Right cardiac atrium (tissue), 5 donors: ENCODE measurements around the gene DHX57. TPM values are rescaled to one million over a fixed set of nuclear protein-coding genes. Genes with fewer than 3 reads are reported as not detected.

Experiments used
- ATAC-seq, 2 donors: fragments of 200-7000 bp; cut with Tn5 transposase; one replicate each; pipeline versions ENCODE4 v1.8.0 to v1.9.1; 2020; ENCODE audit warnings: moderate library complexity in 2 of 2, mild to moderate bottlenecking in 1 of 2
- DNase-seq, 3 donors: peaks; one replicate each; pipeline ENCODE4 v3.0.0-alpha.2; 2020
- H3K27ac ChIP-seq: one replicate; pipeline ENCODE4 v1.5.1; 2013; ENCODE audit warnings: mild to moderate bottlenecking, low read length, control low read depth, moderate library complexity
- H3K27me3 ChIP-seq: one replicate; pipeline ENCODE4 v1.6.1; 2013; ENCODE audit not compliant: control insufficient read depth, insufficient read depth
- H3K4me1 ChIP-seq: one replicate; pipeline ENCODE4 v1.6.1; 2013; ENCODE audit warnings: low read length; ENCODE audit not compliant: control insufficient read depth, insufficient read depth
- H3K4me3 ChIP-seq: one replicate; pipeline ENCODE4 v1.5.1; 2013; ENCODE audit warnings: low read length, control low read depth
- H3K9me3 ChIP-seq: one replicate; pipeline ENCODE4 v1.6.1; 2013; ENCODE audit warnings: low read length; ENCODE audit not compliant: control insufficient read depth
- WGBS: extraction: QIAGEN DNeasy Blood & Tissue Kit; methylation state at CpG from one replicate; pipeline ENCODE4 v1.1.7; 2013; 5-methylcytosine and 5-hydroxymethylcytosine counted together
- intact Hi-C, 4 donors: fragments of 100-400 bp; cut with DNase I; formaldehyde crosslinking; loops; one replicate each; pipeline versions ENCODE4 v1.11.0 to v1.14.0; 2022 to 2023
- polyA plus RNA-seq: library from polyadenylated mRNA; stranded (reverse); fragments of 200-250 nt; gene quantifications from one replicate; pipeline ENCODE4 v1.2.3, GENCODE V29; 2013
- total RNA-seq, 4 donors: library from RNA; stranded (reverse); fragmentation: NEBNext Ultra II Directional; extraction: Animal tissue kit (Norgen Biotek cat#: 25700); gene quantifications; one replicate each; pipeline ENCODE4 v1.2.1, GENCODE V29; 2021
- donor health status: healthy with polysubstance abuse.
- donor health status: DM: no; HTN: yes; CAD: no.
- donor health status: DM: no; HTN: no; CAD: no.
- donor health status: DM: no; HTN: yes; CAD: no; lungs with severe emphysema.
- donor health status: DM: yes; HTN: yes; CAD: no.

DHX57 gene
- total and polyA plus RNA-seq, 5 donors = 6.0 to 10.9 (median 8.6) TPM

- intact Hi-C loops = no loop called here
- no peaks in the 10 kb centered on the region for H3K27me3 ChIP-seq
- no peaks in the 10 kb centered on the region for H3K4me1 ChIP-seq
- ATAC-seq = no peak
- WGBS = 97% methylated on average over 3 of the region's 3 CpGs
- H3K4me3 ChIP-seq = no peak overlapping the region
- H3K9me3 ChIP-seq = no peaks in the 10 kb centered on the region
- H3K27ac ChIP-seq = no peak overlapping the region
- no peak for DNase-seq
Measured at GRCh38 chr2:38866773-38867443, 8.8 kb downstream of the DHX57 start.

- Histone ChIP-seq H3K27ac (no peak overlapping the region), H3K9me3 (no peaks in the 10 kb centered on the region), H3K27me3 (no peaks in the 10 kb centered on the region), H3K4me3 (no peak overlapping the region), H3K4me1 (no peaks in the 10 kb centered on the region)
- DNase-seq (no peak), ATAC-seq (no peak)
- WGBS = 94% methylated on average over 2 of the region's 2 CpGs
- intact Hi-C loops = no loop called here
Measured at GRCh38 chr2:38863061-38863695, 12.6 kb downstream of the DHX57 start.

GRCh38 chr2:38862476-38862875, 13.3 kb downstream of the DHX57 start:
- no peaks in the 10 kb centered on the region for H3K4me1 ChIP-seq
- H3K9me3 ChIP-seq = no peaks in the 10 kb centered on the region
- intact Hi-C loops = no loop called here
- ATAC-seq (no peak), DNase-seq (no peak)
- no peaks in the 10 kb centered on the region for H3K27me3 ChIP-seq
- no peak overlapping the region for H3K4me3 ChIP-seq
- H3K27ac ChIP-seq = no peak overlapping the region

GRCh38 chr2:38856165-38856564, 19.6 kb downstream of the DHX57 start:
- Histone ChIP-seq H3K9me3 (no peaks in the 10 kb centered on the region), H3K27ac (no peak overlapping the region), H3K4me1 (no peaks in the 10 kb centered on the region), H3K27me3 (no peaks in the 10 kb centered on the region), H3K4me3 (no peak overlapping the region)
- intact Hi-C loops = no loop called here
- ATAC-seq (no peak), DNase-seq (no peak)
- 98% methylated on average over 1 of the region's 1 CpG for WGBS

- H3K27ac ChIP-seq = no peak overlapping the region
- no peaks in the 10 kb centered on the region for H3K4me1 ChIP-seq
- no peak overlapping the region for H3K4me3 ChIP-seq
- 85% methylated on average over 3 of the region's 3 CpGs for WGBS
- DNase-seq = no peak
- intact Hi-C loops = no loop called here
- H3K27me3 ChIP-seq = no peaks in the 10 kb centered on the region
- no peak for ATAC-seq
- H3K9me3 ChIP-seq = no peaks in the 10 kb centered on the region
Measured at GRCh38 chr2:38850045-38850444, 25.7 kb downstream of the DHX57 start.

GRCh38 chr2:38836791-38837190, 38.9 kb downstream of the DHX57 start:
- WGBS = 93% methylated on average over 2 of the region's 2 CpGs
- no peak overlapping the region for H3K4me3 ChIP-seq
- intact Hi-C loops = no loop called here
- no peaks in the 10 kb centered on the region for H3K9me3 ChIP-seq
- no peaks in the 10 kb centered on the region for H3K4me1 ChIP-seq
- H3K27ac ChIP-seq = no peak overlapping the region
- DNase-seq = no peak
- H3K27me3 ChIP-seq = no peaks in the 10 kb centered on the region
- no peak for ATAC-seq

GRCh38 chr2:38835990-38836389, 39.7 kb downstream of the DHX57 start:
- DNase-seq = no peak
- no peak overlapping the region for H3K4me3 ChIP-seq
- H3K27me3 ChIP-seq = no peaks in the 10 kb centered on the region
- no peaks in the 10 kb centered on the region for H3K4me1 ChIP-seq
- no peak overlapping the region for H3K27ac ChIP-seq
- H3K9me3 ChIP-seq = no peaks in the 10 kb centered on the region
- ATAC-seq = peak; percentile 51 to 74
- intact Hi-C loops = no loop called here
- 82% methylated on average over 3 of the region's 3 CpGs for WGBS

GRCh38 chr2:38835015-38835601, 40.6 kb downstream of the DHX57 start:
- intact Hi-C loops = no loop called here
- no peaks in the 10 kb centered on the region for H3K4me1 ChIP-seq
- no peak overlapping the region for H3K27ac ChIP-seq
- ATAC-seq (no peak), DNase-seq (no peak)
- no peak overlapping the region for H3K4me3 ChIP-seq
- H3K27me3 ChIP-seq = no peaks in the 10 kb centered on the region
- 70% methylated on average over 1 of the region's 1 CpG for WGBS
- no peaks in the 10 kb centered on the region for H3K9me3 ChIP-seq

GRCh38 chr2:38830526-38831159, 45.1 kb downstream of the DHX57 start:
- no peaks in the 10 kb centered on the region for H3K27me3 ChIP-seq
- 90% methylated on average over 6 of the region's 6 CpGs for WGBS
- no peak overlapping the region for H3K4me3 ChIP-seq
- intact Hi-C loops = no loop called here
- no peaks in the 10 kb centered on the region for H3K4me1 ChIP-seq
- ATAC-seq (peak in 1 of 2 donors; percentile 33), DNase-seq (no peak)
- H3K27ac ChIP-seq = no peak overlapping the region
- no peaks in the 10 kb centered on the region for H3K9me3 ChIP-seq

GRCh38 chr2:38829971-38830370, 45.8 kb downstream of the DHX57 start:
- Histone ChIP-seq H3K27me3 (no peaks in the 10 kb centered on the region), H3K9me3 (no peaks in the 10 kb centered on the region), H3K4me3 (no peak overlapping the region), H3K27ac (no peak overlapping the region), H3K4me1 (no peaks in the 10 kb centered on the region)
- no peak for DNase-seq
- no peak for ATAC-seq
- WGBS = 96% methylated on average over 1 of the region's 1 CpG
- intact Hi-C loops = no loop called here

GRCh38 chr2:38828460-38828859, 47.3 kb downstream of the DHX57 start:
- no peak for DNase-seq
- H3K4me3 ChIP-seq = no peak overlapping the region
- no peaks in the 10 kb centered on the region for H3K4me1 ChIP-seq
- no peaks in the 10 kb centered on the region for H3K27me3 ChIP-seq
- H3K27ac ChIP-seq = no peak overlapping the region
- intact Hi-C loops = no loop called here
- no peaks in the 10 kb centered on the region for H3K9me3 ChIP-seq
- WGBS = 83% methylated on average over 4 of the region's 4 CpGs
- no peak for ATAC-seq
